H7 (cell line): Measurements from ENCODE around the gene INPP5B. TPM values are rescaled to one million over a fixed set of nuclear protein-coding genes. Genes with fewer than 3 reads are reported as not detected.
A peak's percentile ranks its signal among the peaks of the same experiment; 100 is the strongest.
"Not testable (repeated sequence)": the region's sequence is repeated elsewhere in the genome, so short reads cannot be mapped to it uniquely, and the experiment has no call there.

Experiments used
- DNase-seq: peaks from one replicate; pipeline ENCODE4 v3.0.0; 2012
- H3K27me3 ChIP-seq: 2 replicates; pipeline ENCODE4 v1.6.0; 2011; ENCODE audit warnings: mild to moderate bottlenecking, low read length; ENCODE audit not compliant: control insufficient read depth, insufficient read depth
- H3K36me3 ChIP-seq: replicated peaks from 2 replicates; pipeline ENCODE4 v1.5.1; 2011; ENCODE audit warnings: low read length; ENCODE audit not compliant: control insufficient read depth, insufficient read depth
- H3K4me3 ChIP-seq: 2 replicates; pipeline ENCODE4 v1.5.1; 2011; ENCODE audit warnings: low read depth, mild to moderate bottlenecking, control low read depth, low read length, moderate library complexity; ENCODE audit not compliant: insufficient read depth
- total RNA-seq: library from RNA; depleted of rRNA; stranded (reverse); fragments of >200 nt; shearing (Covaris generic); gene quantifications from 2 replicates; pipeline ENCODE4 v1.2.3, GENCODE V29; 2014

The INPP5B gene
- total RNA-seq, 1 experiment from 2014 or later = 34.3 TPM

DNA sequence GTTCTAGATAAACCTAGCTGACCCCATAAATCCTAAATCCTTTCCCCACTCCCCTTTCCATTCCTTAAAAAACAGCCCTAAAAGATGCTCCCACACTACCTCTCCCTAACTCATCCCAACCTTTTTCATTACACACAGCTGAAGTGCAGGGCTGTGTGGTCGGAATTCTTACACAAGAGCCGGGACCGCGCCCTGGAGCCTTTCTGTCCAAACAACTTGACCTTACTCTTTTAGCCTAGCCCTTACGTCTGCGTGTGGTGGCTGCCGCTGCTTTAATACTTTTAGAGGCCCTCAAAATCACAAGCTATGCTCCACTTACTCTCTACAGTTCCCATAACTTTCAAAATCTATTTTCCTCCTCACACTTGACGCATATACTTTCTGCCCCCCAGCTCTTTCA, 36.0 kb downstream of the INPP5B start:
- H3K27me3 ChIP-seq, H3K36me3 ChIP-seq, H3K4me3 ChIP-seq, DNase-seq: not testable (repeated sequence)

DNA sequence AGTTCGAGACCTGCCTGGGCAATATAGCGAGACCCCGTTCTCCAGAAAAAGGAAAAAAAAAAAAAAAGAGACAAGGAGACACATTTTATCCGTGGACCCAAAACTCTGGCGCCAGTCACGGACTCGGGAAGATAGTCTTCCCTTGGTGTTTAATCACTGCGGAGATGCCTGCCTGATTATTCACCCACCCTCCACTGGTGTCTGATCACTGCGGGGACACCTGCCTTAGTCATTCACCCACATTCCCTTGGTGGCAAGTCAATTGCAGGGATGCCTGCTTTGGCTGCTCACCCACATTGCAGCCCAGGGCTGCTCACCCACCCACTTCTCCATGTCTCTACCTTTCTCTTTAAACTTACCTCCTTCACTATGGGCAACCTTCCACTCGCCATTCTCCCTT, 38.3 kb downstream of the INPP5B start:
- not testable (repeated sequence) for H3K27me3 ChIP-seq, H3K4me3 ChIP-seq, H3K36me3 ChIP-seq, DNase-seq

DNA sequence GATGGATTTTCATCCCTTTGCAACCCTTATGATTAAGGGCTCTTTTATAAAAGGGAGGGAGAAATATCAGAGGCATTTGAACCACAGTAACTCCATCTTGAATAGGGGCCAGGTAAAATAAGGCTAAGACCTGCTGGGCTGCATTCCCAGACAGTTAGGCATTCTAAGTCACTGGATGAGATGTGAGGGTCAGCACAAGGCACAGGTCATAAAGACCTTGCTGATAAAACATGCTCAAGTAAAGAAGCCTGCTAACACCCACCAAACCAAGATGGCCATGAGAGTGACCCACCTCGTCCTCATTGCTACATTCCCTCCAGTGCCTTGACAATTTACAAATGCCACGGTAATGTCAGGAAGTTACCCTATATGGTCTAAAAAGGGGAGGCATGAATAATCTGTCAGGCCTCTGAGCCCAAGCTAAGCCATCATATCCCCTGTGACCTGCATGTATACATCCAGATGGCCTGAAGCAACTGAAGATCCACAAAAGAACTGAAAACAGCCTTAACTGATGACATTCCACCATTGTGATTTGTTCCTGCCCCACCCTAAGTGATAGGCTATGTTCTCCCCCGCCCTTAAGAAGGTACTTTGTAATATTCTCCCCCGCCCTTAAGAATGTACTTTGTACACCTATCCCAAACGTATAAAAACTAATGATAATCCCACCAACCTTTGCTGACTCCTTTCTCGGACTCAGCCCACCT, 39.3 kb downstream of the INPP5B start:
- DNase-seq, H3K27me3 ChIP-seq, H3K4me3 ChIP-seq, H3K36me3 ChIP-seq: not testable (repeated sequence)

DNA sequence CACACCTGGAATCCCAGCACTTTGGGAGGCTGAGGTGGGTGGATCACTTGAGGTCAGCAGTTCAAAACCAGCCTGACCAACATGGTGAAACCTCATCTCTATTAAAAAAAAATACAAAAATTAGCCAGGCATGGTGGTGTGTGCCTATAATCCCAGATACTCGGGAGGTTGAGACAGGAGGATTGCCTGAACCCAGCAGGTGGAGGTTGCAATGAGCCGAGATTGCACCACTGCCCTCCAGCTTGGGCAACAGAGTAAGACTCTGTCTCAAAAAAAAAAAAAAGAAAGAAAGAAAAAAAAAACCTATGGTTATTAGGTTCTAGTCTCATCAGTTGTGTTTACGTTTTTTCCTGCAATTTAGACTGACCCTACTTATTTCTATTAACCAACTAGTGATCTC, 40.3 kb downstream of the INPP5B start:
- not testable (repeated sequence) for H3K4me3 ChIP-seq, H3K36me3 ChIP-seq, DNase-seq

DNA sequence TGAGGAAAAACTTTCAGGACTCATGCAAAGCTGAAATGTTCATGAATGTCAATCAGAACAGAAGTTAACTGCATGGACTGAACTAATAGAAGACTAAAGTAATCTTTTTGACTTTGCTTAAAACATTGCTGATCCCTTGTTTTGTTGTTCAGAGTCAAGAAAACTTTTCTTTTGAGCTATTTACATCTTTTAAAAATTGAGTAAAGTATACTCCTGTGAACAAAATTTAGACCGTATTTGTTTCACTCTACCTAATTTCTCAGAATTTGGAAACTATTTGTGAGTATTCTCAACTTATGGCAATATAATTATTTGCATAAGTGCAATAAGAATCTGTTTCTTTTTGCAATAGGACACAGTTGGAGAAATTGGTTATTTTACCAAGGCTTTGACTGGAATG, 41.1 kb downstream of the INPP5B start:
- H3K4me3 ChIP-seq = no peak overlapping the region
- no peak for DNase-seq
- no peaks in the 10 kb centered on the region for H3K36me3 ChIP-seq
- H3K27me3 ChIP-seq = no peaks in the 10 kb centered on the region

More for the DNA sequence above, 40.3 kb downstream of the INPP5B start:
- not testable (repeated sequence) for H3K27me3 ChIP-seq

DNA sequence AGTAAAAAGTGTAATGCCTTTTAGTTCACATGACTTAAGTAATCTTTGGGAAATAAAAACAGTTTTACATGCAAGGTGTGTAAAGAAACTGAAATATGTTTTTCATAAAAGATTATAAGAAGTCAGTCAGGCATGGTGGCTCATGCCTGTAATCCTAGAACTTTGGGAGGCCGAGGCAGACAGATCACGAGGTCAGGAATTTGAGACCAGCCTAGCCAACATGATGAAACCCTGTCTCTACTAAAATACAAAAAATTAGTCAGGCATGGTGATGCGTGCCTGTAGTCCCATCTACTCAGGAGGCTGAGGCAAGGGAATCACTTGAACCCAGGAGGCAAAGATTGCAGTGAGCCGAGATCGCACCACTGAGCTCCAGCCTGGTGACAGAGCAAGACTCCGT, 42.9 kb downstream of the INPP5B start:
- not testable (repeated sequence) for H3K27me3 ChIP-seq, DNase-seq, H3K4me3 ChIP-seq, H3K36me3 ChIP-seq

DNA sequence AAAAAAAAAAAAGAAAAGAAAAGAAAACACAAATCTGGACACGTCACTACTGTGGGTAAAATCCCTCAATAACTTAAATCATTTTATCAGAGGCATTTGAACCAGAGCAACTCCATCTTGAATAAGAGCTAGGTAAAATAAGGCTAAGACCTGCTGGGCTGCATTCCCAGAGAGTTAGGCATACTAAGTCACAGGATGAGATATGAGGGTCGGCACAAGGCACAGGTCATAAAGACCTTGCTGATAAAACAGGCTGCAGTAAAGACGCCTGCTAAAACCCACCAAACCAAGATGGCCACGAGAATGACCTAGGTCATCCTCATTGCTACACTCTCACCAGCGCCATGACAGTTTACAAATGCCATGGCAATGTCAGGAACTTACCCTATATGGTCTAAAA, 43.9 kb downstream of the INPP5B start:
- no peak overlapping the region for H3K4me3 ChIP-seq
- no peak for DNase-seq
- no peaks in the 10 kb centered on the region for H3K27me3 ChIP-seq
- no peaks in the 10 kb centered on the region for H3K36me3 ChIP-seq

DNA sequence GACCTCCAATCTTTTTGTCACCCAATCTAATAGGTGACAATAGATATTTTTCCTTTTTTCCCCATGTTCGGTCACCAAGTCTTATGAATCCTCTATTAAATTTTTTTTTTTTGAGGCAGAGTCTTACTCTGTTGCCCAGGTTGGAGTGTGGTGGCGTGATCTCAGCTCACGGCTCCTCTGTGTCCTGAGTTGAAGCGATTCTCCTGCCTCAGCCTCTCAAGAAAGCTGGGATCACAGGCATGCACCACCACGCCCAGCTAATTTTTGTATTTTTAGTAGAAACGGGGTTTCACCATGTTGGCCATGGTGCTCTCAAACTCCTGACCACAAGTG, 45.0 kb downstream of the INPP5B start:
- no peaks in the 10 kb centered on the region for H3K36me3 ChIP-seq
- H3K27me3 ChIP-seq = no peaks in the 10 kb centered on the region
- DNase-seq = no peak
- H3K4me3 ChIP-seq = no peak overlapping the region

DNA sequence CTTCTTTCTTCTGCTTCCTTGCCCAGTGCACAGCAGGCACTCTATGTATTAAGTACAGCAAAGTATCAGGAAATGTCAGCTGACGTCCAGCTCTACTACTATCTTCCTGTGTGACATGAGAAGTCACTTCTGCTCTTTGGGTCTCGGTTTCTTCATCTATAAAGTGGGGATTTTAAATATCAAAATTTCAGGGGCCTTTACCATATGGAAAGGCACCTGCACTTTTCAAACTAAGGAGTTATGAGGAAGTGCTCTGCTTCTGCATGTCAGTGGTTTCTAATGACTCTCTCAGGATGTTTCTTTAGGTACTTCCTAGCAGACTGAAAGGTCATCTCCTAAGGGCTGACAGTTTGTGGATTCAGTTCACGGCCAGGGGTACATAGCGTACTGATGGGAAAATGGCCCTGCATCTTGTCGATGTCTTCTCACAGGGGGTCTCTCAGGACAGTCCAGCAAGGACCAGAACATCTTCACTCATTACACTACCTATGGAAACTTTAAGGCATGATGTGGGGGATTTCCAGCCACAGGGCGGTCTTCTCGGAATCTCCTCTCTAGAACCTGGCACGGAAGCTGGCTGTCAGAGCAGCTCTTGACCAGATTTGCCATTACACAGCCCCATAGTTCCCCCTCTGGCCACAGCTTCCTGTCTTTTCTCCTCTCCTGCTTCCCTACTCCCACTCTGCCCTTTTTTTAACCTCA, 45.5 kb downstream of the INPP5B start:
- DNase-seq = no peak
- H3K27me3 ChIP-seq = no peaks in the 10 kb centered on the region
- H3K4me3 ChIP-seq = no peak overlapping the region
- H3K36me3 ChIP-seq = no peaks in the 10 kb centered on the region

DNA sequence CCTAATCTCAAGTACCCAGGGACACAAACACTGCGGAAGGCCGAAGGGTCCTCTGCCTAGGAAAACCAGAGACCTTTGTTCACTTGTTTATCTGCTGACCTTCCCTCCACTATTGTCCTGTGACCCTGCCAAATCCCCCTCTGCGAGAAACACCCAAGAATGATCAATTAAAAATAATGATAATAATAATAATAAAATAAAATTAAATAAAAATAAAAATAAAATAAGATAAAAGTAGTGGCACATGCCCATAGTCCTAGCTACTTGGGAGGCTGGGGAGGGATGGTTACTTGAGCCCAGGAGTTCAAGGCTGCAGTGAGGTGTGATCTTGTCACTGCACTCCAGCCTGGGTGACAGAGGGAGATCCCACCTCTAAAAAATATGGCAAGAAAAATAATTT, 49.3 kb downstream of the INPP5B start:
- not testable (repeated sequence) for DNase-seq, H3K4me3 ChIP-seq, H3K36me3 ChIP-seq, H3K27me3 ChIP-seq

DNA sequence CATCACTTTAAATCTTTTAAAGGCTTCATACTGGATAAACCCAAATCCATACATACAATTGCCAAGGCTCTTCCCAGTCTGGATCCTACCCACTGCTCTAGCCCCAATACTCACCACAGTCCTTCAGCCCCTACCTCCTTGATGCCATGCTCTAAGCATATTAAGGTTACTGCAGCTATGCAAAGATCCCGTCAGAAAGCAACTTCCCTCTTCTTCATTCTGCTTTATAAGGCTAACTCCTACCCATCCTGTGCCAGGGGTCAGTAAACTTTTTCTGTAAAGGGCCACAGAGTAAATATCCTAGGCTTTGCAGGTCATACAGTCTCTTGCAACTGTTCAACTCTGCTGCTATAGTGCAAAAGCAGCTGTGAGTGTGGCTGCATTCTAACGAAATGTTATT, 53.2 kb downstream of the INPP5B start:
- Histone ChIP-seq H3K4me3 (no peak overlapping the region), H3K36me3 (peaks cover 3% of the 10 kb centered on the region; the same call in 1 of the 2 replicates), H3K27me3 (no peaks in the 10 kb centered on the region)
- DNase-seq = no peak

DNA sequence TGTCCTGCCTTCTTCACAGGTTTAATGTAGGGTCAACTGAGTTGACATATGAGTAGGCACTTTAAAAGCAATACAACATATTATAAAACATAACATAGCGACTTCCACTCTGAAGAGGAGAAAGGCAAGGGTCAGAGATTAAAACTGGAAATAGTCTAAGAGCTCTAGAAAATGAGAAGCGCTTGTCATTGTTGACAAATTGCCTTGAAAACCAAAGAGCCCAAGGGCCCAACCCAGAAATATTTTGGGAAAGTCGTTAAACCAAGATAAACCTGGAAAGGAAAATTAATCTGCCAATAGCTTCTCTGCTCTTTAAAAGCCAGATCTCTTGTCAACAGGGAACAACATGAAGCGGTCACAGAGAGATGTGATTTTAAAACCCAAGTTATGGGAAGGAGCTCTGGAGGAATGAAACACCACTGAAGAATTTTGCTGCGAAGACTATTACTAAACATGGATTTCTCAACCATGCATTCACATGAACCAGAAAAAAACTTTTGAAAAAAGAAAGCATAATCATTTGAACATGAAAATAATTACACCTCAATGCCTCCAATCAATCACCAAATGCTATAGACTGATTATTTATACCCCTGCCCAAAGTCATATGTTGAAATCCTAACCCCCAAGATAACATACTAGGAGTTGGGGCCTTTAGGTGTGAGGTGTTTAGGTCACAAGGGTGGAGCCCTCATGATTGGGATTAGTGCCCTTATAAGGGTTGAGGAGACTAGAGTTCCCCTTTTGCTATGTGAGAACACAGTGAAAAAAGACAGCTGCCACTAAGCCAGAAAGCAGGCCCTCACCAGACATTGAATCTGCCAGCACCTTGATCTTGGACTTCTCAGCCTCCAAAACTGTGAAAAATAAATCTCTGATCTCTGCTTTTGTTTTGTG, 54.5 kb downstream of the INPP5B start:
- Histone ChIP-seq H3K4me3 (no peak overlapping the region), H3K36me3 (peaks cover 8% of the 10 kb centered on the region), H3K27me3 (no peaks in the 10 kb centered on the region)
- DNase-seq = no peak

DNA sequence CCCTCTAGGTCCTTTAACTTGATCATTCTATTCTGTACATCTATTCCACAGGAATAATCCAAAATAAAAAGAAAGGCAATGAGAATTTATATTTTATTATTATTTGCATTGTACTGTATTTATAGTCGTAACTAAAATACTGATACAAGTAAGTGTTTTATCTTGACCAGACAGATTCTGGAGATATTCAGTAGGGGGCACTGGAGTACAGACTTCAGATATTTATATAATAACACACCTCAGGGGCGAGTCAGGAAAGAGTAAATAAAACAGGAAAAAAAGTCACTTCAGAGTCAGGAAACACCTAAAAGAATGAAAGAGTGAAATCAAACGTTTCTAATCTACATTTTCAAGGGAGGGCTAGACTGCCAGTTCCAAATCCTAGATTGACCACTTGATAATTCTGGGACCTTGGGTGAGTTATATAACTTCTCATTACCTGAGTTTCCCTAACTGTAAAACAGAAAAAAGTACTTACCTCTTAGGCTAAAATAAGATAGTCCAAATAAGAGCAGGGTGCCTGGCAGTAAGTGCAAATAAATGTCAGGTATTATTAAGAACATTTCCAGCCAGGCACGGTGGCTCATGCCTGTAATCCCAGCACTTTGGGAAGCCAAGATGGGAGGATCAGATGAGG, 56.4 kb downstream of the INPP5B start:
- H3K27me3 ChIP-seq = no peaks in the 10 kb centered on the region
- peak; percentile 53 for DNase-seq

DNA sequence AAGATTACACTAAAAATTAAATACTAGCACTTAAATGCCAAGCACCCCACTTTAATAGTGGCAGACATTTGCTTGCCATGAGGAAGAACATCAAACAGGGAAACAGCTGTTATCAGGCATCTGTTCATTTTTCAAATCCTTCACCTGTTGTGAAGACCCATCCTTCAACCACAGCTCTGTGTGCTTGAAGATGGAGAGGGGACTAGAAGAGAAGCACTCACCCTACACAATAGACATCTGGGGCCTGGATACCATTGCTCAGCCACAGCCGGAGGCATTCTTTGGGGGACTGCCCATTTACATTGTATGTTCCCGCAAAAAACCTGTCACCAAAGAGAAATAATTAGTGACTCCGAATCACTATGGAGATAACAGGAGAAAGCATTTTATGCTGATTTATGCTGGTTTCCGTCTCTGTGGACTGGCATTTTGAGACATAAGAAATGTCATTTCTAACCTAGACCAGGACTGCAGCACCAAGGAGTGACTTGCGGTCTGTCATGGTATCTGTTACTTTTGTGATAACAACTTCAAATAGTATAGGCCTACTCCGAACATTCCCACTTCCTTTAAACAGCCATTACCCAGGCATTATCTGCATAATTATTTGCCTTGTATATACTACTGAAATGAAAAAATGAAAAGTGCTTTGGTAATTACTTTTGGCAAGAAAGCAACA, 58.7 kb downstream of the INPP5B start:
- peaks cover 12% of the 10 kb centered on the region for H3K36me3 ChIP-seq
- H3K4me3 ChIP-seq = no peak overlapping the region
- no peaks in the 10 kb centered on the region for H3K27me3 ChIP-seq
- no peak for DNase-seq

More for the DNA sequence above, 56.4 kb downstream of the INPP5B start:
- Histone ChIP-seq H3K36me3 (peaks cover 12% of the 10 kb centered on the region), H3K4me3 (no peak overlapping the region)
